Measurements from ENCODE around the gene STX18. TPM values are rescaled to one million over a fixed set of nuclear protein-coding genes. Genes with fewer than 3 reads are reported as not detected.

The STX18 gene
- total RNA-seq, 6 experiments from 2014 or later, result 27.5 to 37.1 (median 29.8) TPM

GRCh38 chr4:4479366-4479765 is 62.5 kb downstream of the STX18 start:
- peak overlapping the region; percentile 15; the same call in 1 of the 2 replicates for H3K27ac Mint-ChIP-seq
- peaks cover 55% of the 10 kb centered on the region for H3K4me1 Mint-ChIP-seq (ENCODE audit: low read depth)
- H3K36me3 Mint-ChIP-seq (ENCODE audit: low read depth), result no peaks in the 10 kb centered on the region
- no peak for DNase-seq
- H3K4me3 Mint-ChIP-seq, result no peak overlapping the region
- H3K27me3 Mint-ChIP-seq (ENCODE audit: insufficient read depth), result peaks cover 4% of the 10 kb centered on the region
- TF ChIP-seq, protein P1, sequence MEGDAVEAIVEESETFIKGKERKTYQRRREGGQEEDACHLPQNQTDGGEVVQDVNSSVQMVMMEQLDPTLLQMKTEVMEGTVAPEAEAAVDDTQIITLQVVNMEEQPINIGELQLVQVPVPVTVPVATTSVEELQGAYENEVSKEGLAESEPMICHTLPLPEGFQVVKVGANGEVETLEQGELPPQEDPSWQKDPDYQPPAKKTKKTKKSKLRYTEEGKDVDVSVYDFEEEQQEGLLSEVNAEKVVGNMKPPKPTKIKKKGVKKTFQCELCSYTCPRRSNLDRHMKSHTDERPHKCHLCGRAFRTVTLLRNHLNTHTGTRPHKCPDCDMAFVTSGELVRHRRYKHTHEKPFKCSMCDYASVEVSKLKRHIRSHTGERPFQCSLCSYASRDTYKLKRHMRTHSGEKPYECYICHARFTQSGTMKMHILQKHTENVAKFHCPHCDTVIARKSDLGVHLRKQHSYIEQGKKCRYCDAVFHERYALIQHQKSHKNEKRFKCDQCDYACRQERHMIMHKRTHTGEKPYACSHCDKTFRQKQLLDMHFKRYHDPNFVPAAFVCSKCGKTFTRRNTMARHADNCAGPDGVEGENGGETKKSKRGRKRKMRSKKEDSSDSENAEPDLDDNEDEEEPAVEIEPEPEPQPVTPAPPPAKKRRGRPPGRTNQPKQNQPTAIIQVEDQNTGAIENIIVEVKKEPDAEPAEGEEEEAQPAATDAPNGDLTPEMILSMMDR (IDR thresholded peaks at IDR 0.05), result no peak
- H3K9me3 Mint-ChIP-seq, result no peaks in the 10 kb centered on the region

- DNase-seq, result no peak
- H3K27me3 Mint-ChIP-seq (ENCODE audit: insufficient read depth), result peaks cover 2% of the 10 kb centered on the region; the same call in 1 of the 2 replicates
- peaks cover 7% of the 10 kb centered on the region; the same call in 1 of the 2 replicates for H3K36me3 Mint-ChIP-seq (ENCODE audit: low read depth)
- TF ChIP-seq, protein P1 (IDR thresholded peaks at IDR 0.05), result no peak
- H3K27ac Mint-ChIP-seq, result no peak overlapping the region
- no peaks in the 10 kb centered on the region for H3K9me3 Mint-ChIP-seq
- H3K4me1 Mint-ChIP-seq (ENCODE audit: low read depth), result peaks cover 70% of the 10 kb centered on the region
- no peak overlapping the region for H3K4me3 Mint-ChIP-seq
Observed at GRCh38 chr4:4477796-4478195, 64.1 kb downstream of the STX18 start.

DNA sequence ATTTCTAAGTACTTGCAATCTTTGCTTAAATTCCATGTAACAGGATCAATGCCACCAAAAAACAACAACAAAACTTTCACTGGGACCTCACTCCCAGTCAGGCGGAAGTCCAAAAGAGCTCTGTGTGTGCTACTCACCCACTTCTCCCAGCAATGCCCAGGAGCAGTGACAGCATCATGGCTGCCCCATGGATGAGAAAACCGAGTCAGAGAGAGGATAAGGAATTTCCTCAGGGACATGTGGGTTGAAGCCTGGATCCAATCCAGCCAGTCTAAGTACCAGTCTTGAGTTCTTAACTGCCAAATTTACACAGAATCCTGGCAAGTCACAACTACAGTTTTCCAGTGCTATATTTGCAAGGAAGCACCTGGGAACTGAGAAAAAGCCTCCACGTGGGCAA is 64.5 kb downstream of the STX18 start:
- Mint-ChIP-seq H3K9me3 (no peaks in the 10 kb centered on the region), H3K4me1 (ENCODE audit: low read depth) (peaks cover 74% of the 10 kb centered on the region), H3K27me3 (ENCODE audit: insufficient read depth) (peaks cover 2% of the 10 kb centered on the region; the same call in 1 of the 2 replicates), H3K4me3 (no peak overlapping the region), H3K27ac (no peak overlapping the region), H3K36me3 (ENCODE audit: low read depth) (peaks cover 7% of the 10 kb centered on the region; the same call in 1 of the 2 replicates)
- TF ChIP-seq, protein P1 (IDR thresholded peaks at IDR 0.05), result no peak
- no peak for DNase-seq

DNA sequence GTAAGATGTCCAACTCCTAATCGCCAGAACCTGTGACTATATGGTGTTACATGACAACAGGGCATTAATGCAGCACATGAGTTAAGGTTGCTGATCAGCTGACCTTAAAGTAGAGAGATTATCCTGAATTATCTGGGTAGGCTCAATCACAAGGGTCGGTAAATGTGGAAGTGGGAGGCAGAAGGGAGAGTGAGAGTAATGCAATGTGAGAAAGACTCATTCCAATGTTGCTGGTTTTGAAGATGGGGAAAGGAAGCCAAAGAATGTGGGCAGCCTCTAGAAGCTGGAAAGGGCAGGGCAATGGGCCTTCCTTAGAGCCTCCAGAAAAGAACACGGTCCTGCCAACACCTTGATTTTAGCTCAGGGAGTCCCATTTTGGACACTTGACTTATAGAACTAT is 67.4 kb downstream of the STX18 start:
- no peak for DNase-seq
- peaks cover 57% of the 10 kb centered on the region for H3K4me1 Mint-ChIP-seq (ENCODE audit: low read depth)
- no peak overlapping the region for H3K27ac Mint-ChIP-seq
- H3K9me3 Mint-ChIP-seq, result no peaks in the 10 kb centered on the region
- H3K4me3 Mint-ChIP-seq, result no peak overlapping the region
- H3K27me3 Mint-ChIP-seq (ENCODE audit: insufficient read depth), result peaks cover 2% of the 10 kb centered on the region; the same call in 1 of the 2 replicates
- peaks cover 20% of the 10 kb centered on the region for H3K36me3 Mint-ChIP-seq (ENCODE audit: low read depth)
- TF ChIP-seq, protein P1 (IDR thresholded peaks at IDR 0.05), result no peak

- H3K27me3 Mint-ChIP-seq (ENCODE audit: insufficient read depth), result peaks cover 2% of the 10 kb centered on the region; the same call in 1 of the 2 replicates
- DNase-seq, result no peak
- no peak overlapping the region for H3K4me3 Mint-ChIP-seq
- H3K27ac Mint-ChIP-seq, result peak overlapping the region; percentile 53
- TF ChIP-seq, protein P1 (IDR thresholded peaks at IDR 0.05), result no peak
- peaks cover 26% of the 10 kb centered on the region for H3K36me3 Mint-ChIP-seq (ENCODE audit: low read depth)
- peaks cover 41% of the 10 kb centered on the region for H3K4me1 Mint-ChIP-seq (ENCODE audit: low read depth)
- H3K9me3 Mint-ChIP-seq, result no peaks in the 10 kb centered on the region
Observed at GRCh38 chr4:4472344-4472958, 69.4 kb downstream of the STX18 start.

Measured in HFFc6 (cell line).